ENCODE measurements around the gene ZCCHC7. TPM values are rescaled to one million over a fixed set of nuclear protein-coding genes. Genes with fewer than 3 reads are reported as not detected.

ZCCHC7 gene
- total and polyA plus RNA-seq, 2 experiments from 2014 or later, result 29.8 to 38.8 TPM

GRCh38 chr9:37105234-37105633 is 15.1 kb upstream of the ZCCHC7 start:
- H3K9me2 ChIP-seq (ENCODE audit: insufficient read depth), result 0 out of 2 replicates have a peak, but pooled peaks cover 8% of the 10 kb centered on the region
- H3K4me2 ChIP-seq, result no peak overlapping the region
- no peak overlapping the region for H3K4me3 ChIP-seq
- TF ChIP-seq EZH2phosphoT487 (IDR thresholded peaks at IDR 0.05; ENCODE audit: unreplicated experiment) (no peak), ZNF331 (CRISPR knock-in tag; IDR thresholded peaks at IDR 0.05; ENCODE audit: low read depth) (no peak), JUNB (IDR thresholded peaks at IDR 0.05; ENCODE audit: unreplicated experiment) (no peak), NANOG (IDR thresholded peaks at IDR 0.05; ENCODE audit: borderline replicate concordance) (no peak), CREB1 (CRISPR knock-in tag; IDR thresholded peaks at IDR 0.05; ENCODE audit: low read depth) (no peak), STAT1 (IDR thresholded peaks at IDR 0.05; ENCODE audit: unreplicated experiment) (no peak), ZNF462 (CRISPR knock-in tag; IDR thresholded peaks at IDR 0.05) (no peak), POLR2AphosphoS5 (IDR thresholded peaks at IDR 0.05; ENCODE audit: low read depth) (no peak), ZNF114 (CRISPR knock-in tag; IDR thresholded peaks at IDR 0.05) (no peak), EZH2 (IDR thresholded peaks at IDR 0.05; ENCODE audit: low read depth, unreplicated experiment) (no peak)
- TF ChIP-seq, protein P1, sequence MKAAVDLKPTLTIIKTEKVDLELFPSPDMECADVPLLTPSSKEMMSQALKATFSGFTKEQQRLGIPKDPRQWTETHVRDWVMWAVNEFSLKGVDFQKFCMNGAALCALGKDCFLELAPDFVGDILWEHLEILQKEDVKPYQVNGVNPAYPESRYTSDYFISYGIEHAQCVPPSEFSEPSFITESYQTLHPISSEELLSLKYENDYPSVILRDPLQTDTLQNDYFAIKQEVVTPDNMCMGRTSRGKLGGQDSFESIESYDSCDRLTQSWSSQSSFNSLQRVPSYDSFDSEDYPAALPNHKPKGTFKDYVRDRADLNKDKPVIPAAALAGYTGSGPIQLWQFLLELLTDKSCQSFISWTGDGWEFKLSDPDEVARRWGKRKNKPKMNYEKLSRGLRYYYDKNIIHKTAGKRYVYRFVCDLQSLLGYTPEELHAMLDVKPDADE (IDR thresholded peaks at IDR 0.05), result no peak
- TF ChIP-seq, protein P2, sequence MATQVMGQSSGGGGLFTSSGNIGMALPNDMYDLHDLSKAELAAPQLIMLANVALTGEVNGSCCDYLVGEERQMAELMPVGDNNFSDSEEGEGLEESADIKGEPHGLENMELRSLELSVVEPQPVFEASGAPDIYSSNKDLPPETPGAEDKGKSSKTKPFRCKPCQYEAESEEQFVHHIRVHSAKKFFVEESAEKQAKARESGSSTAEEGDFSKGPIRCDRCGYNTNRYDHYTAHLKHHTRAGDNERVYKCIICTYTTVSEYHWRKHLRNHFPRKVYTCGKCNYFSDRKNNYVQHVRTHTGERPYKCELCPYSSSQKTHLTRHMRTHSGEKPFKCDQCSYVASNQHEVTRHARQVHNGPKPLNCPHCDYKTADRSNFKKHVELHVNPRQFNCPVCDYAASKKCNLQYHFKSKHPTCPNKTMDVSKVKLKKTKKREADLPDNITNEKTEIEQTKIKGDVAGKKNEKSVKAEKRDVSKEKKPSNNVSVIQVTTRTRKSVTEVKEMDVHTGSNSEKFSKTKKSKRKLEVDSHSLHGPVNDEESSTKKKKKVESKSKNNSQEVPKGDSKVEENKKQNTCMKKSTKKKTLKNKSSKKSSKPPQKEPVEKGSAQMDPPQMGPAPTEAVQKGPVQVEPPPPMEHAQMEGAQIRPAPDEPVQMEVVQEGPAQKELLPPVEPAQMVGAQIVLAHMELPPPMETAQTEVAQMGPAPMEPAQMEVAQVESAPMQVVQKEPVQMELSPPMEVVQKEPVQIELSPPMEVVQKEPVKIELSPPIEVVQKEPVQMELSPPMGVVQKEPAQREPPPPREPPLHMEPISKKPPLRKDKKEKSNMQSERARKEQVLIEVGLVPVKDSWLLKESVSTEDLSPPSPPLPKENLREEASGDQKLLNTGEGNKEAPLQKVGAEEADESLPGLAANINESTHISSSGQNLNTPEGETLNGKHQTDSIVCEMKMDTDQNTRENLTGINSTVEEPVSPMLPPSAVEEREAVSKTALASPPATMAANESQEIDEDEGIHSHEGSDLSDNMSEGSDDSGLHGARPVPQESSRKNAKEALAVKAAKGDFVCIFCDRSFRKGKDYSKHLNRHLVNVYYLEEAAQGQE (IDR thresholded peaks at IDR 0.05; ENCODE audit: unreplicated experiment), result no peak
- TF ChIP-seq, protein P3, sequence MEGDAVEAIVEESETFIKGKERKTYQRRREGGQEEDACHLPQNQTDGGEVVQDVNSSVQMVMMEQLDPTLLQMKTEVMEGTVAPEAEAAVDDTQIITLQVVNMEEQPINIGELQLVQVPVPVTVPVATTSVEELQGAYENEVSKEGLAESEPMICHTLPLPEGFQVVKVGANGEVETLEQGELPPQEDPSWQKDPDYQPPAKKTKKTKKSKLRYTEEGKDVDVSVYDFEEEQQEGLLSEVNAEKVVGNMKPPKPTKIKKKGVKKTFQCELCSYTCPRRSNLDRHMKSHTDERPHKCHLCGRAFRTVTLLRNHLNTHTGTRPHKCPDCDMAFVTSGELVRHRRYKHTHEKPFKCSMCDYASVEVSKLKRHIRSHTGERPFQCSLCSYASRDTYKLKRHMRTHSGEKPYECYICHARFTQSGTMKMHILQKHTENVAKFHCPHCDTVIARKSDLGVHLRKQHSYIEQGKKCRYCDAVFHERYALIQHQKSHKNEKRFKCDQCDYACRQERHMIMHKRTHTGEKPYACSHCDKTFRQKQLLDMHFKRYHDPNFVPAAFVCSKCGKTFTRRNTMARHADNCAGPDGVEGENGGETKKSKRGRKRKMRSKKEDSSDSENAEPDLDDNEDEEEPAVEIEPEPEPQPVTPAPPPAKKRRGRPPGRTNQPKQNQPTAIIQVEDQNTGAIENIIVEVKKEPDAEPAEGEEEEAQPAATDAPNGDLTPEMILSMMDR (conservative IDR thresholded peaks at IDR 0.05; ENCODE audit: low read depth in 2 of 2), result no peak
- H3F3A ChIP-seq (replicated peaks; ENCODE audit: low read depth), result no peaks in the 10 kb centered on the region
- Mint-ChIP-seq H3K27ac (no peak overlapping the region), H3K9me3 (peaks cover 5% of the 10 kb centered on the region; the same call in 2 of the 3 replicates), H3K27me3 (ENCODE audit: insufficient read depth, low read depth, poor library complexity) (peaks cover 2% of the 10 kb centered on the region), H3K36me3 (ENCODE audit: low read depth) (0 out of 3 replicates have a peak, but pooled peaks cover 3% of the 10 kb centered on the region), H3K4me1 (peaks cover 5% of the 10 kb centered on the region; the same call in 2 of the 3 replicates), H3K4me3 (no peak overlapping the region)
- no peaks in the 10 kb centered on the region for H3K27me3 ChIP-seq (ENCODE audit: insufficient read depth)
- H3K79me2 ChIP-seq (replicated peaks; ENCODE audit: insufficient read depth), result no peaks in the 10 kb centered on the region
- no peaks in the 10 kb centered on the region for H3K36me3 ChIP-seq (ENCODE audit: insufficient read depth)
- H3K4me1 ChIP-seq (ENCODE audit: insufficient read depth), result 0 out of 2 replicates have a peak, but pooled peaks cover 2% of the 10 kb centered on the region
- H2AFZ ChIP-seq, result no peak overlapping the region
- DNase-seq (ENCODE audit: low spot score) (no peak), ATAC-seq (no peak)
- no peaks in the 10 kb centered on the region for H4K20me1 ChIP-seq (replicated peaks; ENCODE audit: insufficient read depth)
- H3K27ac ChIP-seq (ENCODE audit: low read depth), result no peak overlapping the region
